ENCODE results near the gene KCTD16.

- TF ChIP-seq CREB5 (CRISPR knock-in tag; IDR thresholded peaks at IDR 0.05; ENCODE audit: low read depth) (no peak), PPARA (CRISPR knock-in tag; IDR thresholded peaks at IDR 0.05; ENCODE audit: borderline replicate concordance) (no peak), ZNF565 (CRISPR knock-in tag; conservative IDR thresholded peaks at IDR 0.05; ENCODE audit: low read depth) (no peak), PATZ1 (CRISPR knock-in tag; IDR thresholded peaks at IDR 0.05; ENCODE audit: borderline replicate concordance) (no peak), BACH2 (CRISPR knock-in tag; IDR thresholded peaks at IDR 0.05; ENCODE audit: borderline replicate concordance) (no peak), TCF4 (CRISPR knock-in tag; IDR thresholded peaks at IDR 0.05; ENCODE audit: borderline replicate concordance) (no peak), TOX (CRISPR knock-in tag; IDR thresholded peaks at IDR 0.05; ENCODE audit: borderline replicate concordance) (no peak), ARNTL (CRISPR knock-in tag; IDR thresholded peaks at IDR 0.05; ENCODE audit: borderline replicate concordance, low read depth) (no peak), ZFP3 (CRISPR knock-in tag; IDR thresholded peaks at IDR 0.05) (no peak)
- TF ChIP-seq, protein P1, sequence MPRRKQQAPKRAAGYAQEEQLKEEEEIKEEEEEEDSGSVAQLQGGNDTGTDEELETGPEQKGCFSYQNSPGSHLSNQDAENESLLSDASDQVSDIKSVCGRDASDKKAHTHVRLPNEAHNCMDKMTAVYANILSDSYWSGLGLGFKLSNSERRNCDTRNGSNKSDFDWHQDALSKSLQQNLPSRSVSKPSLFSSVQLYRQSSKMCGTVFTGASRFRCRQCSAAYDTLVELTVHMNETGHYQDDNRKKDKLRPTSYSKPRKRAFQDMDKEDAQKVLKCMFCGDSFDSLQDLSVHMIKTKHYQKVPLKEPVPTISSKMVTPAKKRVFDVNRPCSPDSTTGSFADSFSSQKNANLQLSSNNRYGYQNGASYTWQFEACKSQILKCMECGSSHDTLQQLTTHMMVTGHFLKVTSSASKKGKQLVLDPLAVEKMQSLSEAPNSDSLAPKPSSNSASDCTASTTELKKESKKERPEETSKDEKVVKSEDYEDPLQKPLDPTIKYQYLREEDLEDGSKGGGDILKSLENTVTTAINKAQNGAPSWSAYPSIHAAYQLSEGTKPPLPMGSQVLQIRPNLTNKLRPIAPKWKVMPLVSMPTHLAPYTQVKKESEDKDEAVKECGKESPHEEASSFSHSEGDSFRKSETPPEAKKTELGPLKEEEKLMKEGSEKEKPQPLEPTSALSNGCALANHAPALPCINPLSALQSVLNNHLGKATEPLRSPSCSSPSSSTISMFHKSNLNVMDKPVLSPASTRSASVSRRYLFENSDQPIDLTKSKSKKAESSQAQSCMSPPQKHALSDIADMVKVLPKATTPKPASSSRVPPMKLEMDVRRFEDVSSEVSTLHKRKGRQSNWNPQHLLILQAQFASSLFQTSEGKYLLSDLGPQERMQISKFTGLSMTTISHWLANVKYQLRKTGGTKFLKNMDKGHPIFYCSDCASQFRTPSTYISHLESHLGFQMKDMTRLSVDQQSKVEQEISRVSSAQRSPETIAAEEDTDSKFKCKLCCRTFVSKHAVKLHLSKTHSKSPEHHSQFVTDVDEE (CRISPR knock-in tag; IDR thresholded peaks at IDR 0.05), result no peak
These were observed 138.4 kb downstream of the KCTD16 start for GRCh38 chr5:144308906-144309670.
